HG03378 (cell line): ENCODE data around the gene ZGLP1.

Source experiments
- ATAC-seq: cut with Tn5 transposase; IDR thresholded peaks from one replicate; pipeline ENCODE4 v1.9.1; 2021; ENCODE audit warnings: mild to moderate bottlenecking, moderate library complexity; ENCODE audit not compliant: unreplicated experiment

Gene ZGLP1

GRCh38 chr19:10255358-10255757, 54.3 kb downstream of the ZGLP1 start:
- no peak for ATAC-seq
